ENCODE measurements around the gene SLC35E3.

SLC35E3 gene

DNA sequence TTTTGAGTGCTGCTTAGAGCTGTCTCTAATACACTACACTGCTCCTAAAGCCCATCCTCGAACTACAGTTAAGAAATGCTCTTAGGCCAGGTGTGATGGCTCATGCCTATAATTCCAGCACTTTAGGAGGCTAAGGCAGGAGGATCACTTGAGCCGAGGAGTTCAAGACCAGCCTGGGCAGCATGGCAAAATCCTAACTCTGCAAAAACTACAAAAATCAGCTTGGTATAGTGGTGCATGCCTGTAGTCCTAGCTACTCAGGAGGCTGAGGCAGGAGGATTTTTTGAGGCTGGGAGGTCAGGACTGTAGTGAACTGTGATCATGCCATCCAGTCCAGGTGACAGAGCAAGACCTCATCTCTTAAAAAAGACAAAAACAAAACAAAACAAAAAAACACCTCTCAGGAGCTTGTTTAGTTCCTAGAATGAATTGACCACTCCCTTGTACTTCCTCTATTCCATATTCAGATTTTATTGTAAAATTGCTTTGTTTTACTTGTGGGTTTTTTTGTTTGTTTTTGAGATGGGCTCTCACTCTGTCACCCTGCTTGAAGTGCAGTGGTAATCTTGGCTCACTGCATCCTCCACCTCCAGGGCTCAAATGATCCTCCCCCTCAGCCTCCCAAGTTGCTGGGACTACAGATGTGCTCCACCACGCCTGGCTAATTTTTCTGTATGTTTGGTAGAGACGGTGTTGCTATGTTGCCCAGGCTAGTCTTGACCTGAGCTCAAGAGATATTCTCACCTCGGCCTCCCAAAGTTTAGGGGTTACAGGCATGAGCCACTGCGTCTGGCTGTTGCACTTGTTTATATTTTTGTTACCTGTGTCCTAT is 75.6 kb downstream of the SLC35E3 start:
- Histone ChIP-seq H3K4me3 (ENCODE audit: low read length) (no peak overlapping the region), H3K36me3 (ENCODE audit: insufficient read depth, low read depth, low read length) (peaks cover 95% of the 10 kb centered on the region), H3K4me1 (ENCODE audit: insufficient read depth, low read length) (no peaks in the 10 kb centered on the region), H3K9ac (ENCODE audit: low read depth, low read length) (no peak overlapping the region), H3K27me3 (ENCODE audit: insufficient read depth, low read length) (no peaks in the 10 kb centered on the region), H3K27ac (ENCODE audit: low read length) (no peak overlapping the region), H3K9me3 (ENCODE audit: insufficient read depth, low read depth, low read length) (no peaks in the 10 kb centered on the region)

GRCh38 chr12:68823696-68824095 is 77.7 kb downstream of the SLC35E3 start:
- H3K4me3 ChIP-seq (ENCODE audit: low read length) = no peak overlapping the region
- H3K9me3 ChIP-seq (ENCODE audit: insufficient read depth, low read depth, low read length) = no peaks in the 10 kb centered on the region
- peaks cover 99% of the 10 kb centered on the region for H3K36me3 ChIP-seq (ENCODE audit: insufficient read depth, low read depth, low read length)
- H3K9ac ChIP-seq (ENCODE audit: low read depth, low read length) = no peak overlapping the region
- no peak overlapping the region for H3K27ac ChIP-seq (ENCODE audit: low read length)
- H3K4me1 ChIP-seq (ENCODE audit: insufficient read depth, low read length) = no peaks in the 10 kb centered on the region
- no peaks in the 10 kb centered on the region for H3K27me3 ChIP-seq (ENCODE audit: insufficient read depth, low read length)

- Histone ChIP-seq H3K4me1 (ENCODE audit: insufficient read depth, low read length) (no peaks in the 10 kb centered on the region), H3K27me3 (ENCODE audit: insufficient read depth, low read length) (no peaks in the 10 kb centered on the region), H3K9ac (ENCODE audit: low read depth, low read length) (no peak overlapping the region), H3K4me3 (ENCODE audit: low read length) (no peak overlapping the region), H3K9me3 (ENCODE audit: insufficient read depth, low read depth, low read length) (no peaks in the 10 kb centered on the region), H3K36me3 (ENCODE audit: insufficient read depth, low read depth, low read length) (peaks cover 99% of the 10 kb centered on the region), H3K27ac (ENCODE audit: low read length) (no peak overlapping the region)
Measured at GRCh38 chr12:68824131-68824530, 78.2 kb downstream of the SLC35E3 start.

DNA sequence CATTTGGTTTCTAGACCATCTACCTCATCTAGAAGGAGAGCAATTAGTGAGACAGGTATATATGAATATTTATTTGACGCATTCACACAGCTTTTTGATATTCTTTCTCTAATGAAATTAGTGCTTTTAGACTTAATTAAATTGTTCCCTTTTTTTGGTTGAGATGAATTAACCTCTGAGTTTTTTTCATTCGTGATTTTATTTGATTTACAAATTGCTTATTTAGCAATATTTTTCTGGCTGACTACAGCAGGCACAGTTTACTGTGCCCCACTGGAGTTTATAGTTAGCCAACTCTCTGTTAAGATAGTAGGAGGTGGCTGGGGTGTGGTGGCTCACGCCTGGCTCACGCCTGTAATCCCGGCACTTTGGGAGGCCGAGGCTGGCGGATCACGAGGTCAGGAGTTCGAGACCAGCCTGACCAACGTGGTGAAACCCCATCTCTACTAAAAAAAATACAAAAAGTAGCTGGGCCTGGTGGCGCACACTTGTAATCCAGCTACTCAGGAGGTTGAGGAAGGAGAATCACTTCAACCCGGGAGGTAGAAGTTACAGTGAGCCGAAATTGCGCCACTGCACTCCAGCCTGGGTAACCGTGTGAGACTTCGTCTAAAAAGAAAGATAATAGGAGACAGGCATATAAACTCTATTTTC is 78.7 kb downstream of the SLC35E3 start:
- Histone ChIP-seq H3K9me3 (ENCODE audit: insufficient read depth, low read depth, low read length) (no peaks in the 10 kb centered on the region), H3K27ac (ENCODE audit: low read length) (no peak overlapping the region), H3K9ac (ENCODE audit: low read depth, low read length) (no peak overlapping the region), H3K27me3 (ENCODE audit: insufficient read depth, low read length) (no peaks in the 10 kb centered on the region), H3K4me3 (ENCODE audit: low read length) (no peak overlapping the region), H3K4me1 (ENCODE audit: insufficient read depth, low read length) (no peaks in the 10 kb centered on the region), H3K36me3 (ENCODE audit: insufficient read depth, low read depth, low read length) (peaks cover 99% of the 10 kb centered on the region)

- Histone ChIP-seq H3K36me3 (ENCODE audit: insufficient read depth, low read depth, low read length) (peaks cover 98% of the 10 kb centered on the region), H3K4me1 (ENCODE audit: insufficient read depth, low read length) (no peaks in the 10 kb centered on the region), H3K27ac (ENCODE audit: low read length) (no peak overlapping the region), H3K9ac (ENCODE audit: low read depth, low read length) (no peak overlapping the region), H3K27me3 (ENCODE audit: insufficient read depth, low read length) (no peaks in the 10 kb centered on the region), H3K9me3 (ENCODE audit: insufficient read depth, low read depth, low read length) (no peaks in the 10 kb centered on the region), H3K4me3 (ENCODE audit: low read length) (no peak overlapping the region)
Measured at GRCh38 chr12:68825569-68826217, 79.7 kb downstream of the SLC35E3 start.

DNA sequence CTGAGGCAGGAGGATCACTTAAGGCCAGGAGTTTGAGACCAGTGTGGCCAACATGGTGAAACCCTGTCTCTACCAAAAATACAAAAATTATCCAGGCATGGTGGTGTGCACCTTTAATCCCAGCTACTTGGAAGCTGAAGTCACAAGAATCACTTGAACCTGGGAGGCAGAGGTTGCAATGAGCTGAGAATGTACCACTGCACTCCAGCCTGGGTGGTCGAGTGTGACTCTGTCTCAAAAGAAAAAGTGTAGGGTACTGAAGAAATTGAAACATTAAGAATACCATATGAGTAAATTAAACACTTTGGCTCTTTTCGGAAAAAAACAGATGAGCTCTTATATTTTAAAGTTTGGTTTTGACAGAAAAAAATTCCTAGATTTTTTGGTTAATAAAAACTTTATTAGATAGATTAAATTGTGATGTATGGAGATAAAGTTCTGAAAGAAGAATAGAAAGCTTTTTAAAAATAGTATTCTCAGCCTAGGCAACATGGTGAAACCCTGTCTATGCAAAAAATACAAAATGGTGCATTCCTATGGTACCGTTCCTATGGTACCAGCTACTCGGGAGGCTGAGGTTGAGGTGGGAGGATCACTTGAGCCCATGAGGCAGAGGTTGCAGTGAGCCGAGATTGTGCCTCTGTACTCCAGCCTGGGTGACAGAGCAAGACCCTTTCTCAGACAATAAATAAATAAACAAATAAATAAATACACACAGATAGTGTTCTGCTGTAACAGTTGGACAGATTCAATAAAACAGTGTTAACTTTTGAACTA is 82.1 kb downstream of the SLC35E3 start:
- Histone ChIP-seq H3K36me3 (ENCODE audit: insufficient read depth, low read depth, low read length) (peaks cover 94% of the 10 kb centered on the region), H3K27ac (ENCODE audit: low read length) (no peak overlapping the region), H3K9ac (ENCODE audit: low read depth, low read length) (no peak overlapping the region)

DNA sequence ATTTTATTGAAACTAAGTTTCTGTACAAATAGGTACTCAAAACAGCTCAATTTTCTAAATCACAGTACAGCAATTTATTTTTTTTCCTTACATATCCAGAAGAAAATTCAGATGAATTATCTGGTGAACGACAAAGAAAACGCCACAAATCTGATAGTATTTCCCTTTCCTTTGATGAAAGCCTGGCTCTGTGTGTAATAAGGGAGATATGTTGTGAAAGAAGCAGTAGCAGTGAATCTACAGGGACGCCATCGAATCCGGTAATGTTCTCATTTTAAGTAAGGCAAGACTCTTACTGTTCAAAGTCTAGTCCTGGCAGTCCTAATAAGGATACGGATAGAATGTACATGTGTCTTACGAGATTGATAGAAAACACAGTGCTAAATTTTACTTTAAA is 82.7 kb downstream of the SLC35E3 start:
- H3K4me3 ChIP-seq (ENCODE audit: low read length) = no peak overlapping the region
- no peak overlapping the region for H3K9ac ChIP-seq (ENCODE audit: low read depth, low read length)
- H3K4me1 ChIP-seq (ENCODE audit: insufficient read depth, low read length) = no peaks in the 10 kb centered on the region
- no peak overlapping the region for H3K27ac ChIP-seq (ENCODE audit: low read length)
- H3K27me3 ChIP-seq (ENCODE audit: insufficient read depth, low read length) = no peaks in the 10 kb centered on the region
- H3K9me3 ChIP-seq (ENCODE audit: insufficient read depth, low read depth, low read length) = no peaks in the 10 kb centered on the region
- H3K36me3 ChIP-seq (ENCODE audit: insufficient read depth, low read depth, low read length) = peaks cover 91% of the 10 kb centered on the region

More for the DNA sequence above, 82.1 kb downstream of the SLC35E3 start:
- Histone ChIP-seq H3K4me3 (ENCODE audit: low read length) (no peak overlapping the region), H3K9me3 (ENCODE audit: insufficient read depth, low read depth, low read length) (no peaks in the 10 kb centered on the region), H3K27me3 (ENCODE audit: insufficient read depth, low read length) (no peaks in the 10 kb centered on the region), H3K4me1 (ENCODE audit: insufficient read depth, low read length) (no peaks in the 10 kb centered on the region)
